ENCODE data around the gene MMEL1.
"Not testable (repeated sequence)": the region's sequence is repeated elsewhere in the genome, so short reads cannot be mapped to it uniquely, and the experiment has no call there.

MMEL1 gene

DNA sequence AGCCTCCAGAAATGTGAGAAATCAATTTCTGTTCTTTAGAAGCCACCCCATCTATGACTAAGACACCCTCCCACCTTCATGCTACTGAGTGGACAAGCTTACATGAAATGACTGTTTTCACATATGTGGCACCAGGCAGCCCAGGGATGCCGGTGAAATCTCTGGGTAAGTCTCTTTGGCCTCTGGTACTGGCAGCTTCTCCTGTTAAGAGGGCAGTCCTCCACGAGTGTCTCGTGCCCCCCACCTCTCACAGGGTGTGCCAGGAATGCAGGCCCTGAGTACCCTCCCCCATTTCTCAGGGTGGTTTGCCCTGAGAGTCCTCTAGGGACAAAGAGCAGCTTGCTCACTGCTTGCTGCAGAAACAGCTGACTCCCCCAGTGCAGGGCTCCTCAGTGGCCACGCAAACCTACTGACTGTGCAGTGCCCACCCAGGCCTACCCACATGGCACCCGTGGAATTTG lies 49.5 kb downstream of the MMEL1 start:
- no peak overlapping the region for H3K4me3 ChIP-seq (ENCODE audit: low read depth, low read length)
- no peaks in the 10 kb centered on the region for H3K27me3 ChIP-seq (replicated peaks)
- no peak for DNase-seq
- TF ChIP-seq, protein P1, sequence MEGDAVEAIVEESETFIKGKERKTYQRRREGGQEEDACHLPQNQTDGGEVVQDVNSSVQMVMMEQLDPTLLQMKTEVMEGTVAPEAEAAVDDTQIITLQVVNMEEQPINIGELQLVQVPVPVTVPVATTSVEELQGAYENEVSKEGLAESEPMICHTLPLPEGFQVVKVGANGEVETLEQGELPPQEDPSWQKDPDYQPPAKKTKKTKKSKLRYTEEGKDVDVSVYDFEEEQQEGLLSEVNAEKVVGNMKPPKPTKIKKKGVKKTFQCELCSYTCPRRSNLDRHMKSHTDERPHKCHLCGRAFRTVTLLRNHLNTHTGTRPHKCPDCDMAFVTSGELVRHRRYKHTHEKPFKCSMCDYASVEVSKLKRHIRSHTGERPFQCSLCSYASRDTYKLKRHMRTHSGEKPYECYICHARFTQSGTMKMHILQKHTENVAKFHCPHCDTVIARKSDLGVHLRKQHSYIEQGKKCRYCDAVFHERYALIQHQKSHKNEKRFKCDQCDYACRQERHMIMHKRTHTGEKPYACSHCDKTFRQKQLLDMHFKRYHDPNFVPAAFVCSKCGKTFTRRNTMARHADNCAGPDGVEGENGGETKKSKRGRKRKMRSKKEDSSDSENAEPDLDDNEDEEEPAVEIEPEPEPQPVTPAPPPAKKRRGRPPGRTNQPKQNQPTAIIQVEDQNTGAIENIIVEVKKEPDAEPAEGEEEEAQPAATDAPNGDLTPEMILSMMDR (IDR thresholded peaks at IDR 0.05; ENCODE audit: low read depth, low read length, missing control alignments): no peak
- in situ Hi-C loops (cut with HindIII; ENCODE audit: low pct_ligation_motif_present, low sequenced_read_pairs): no loop called here
- H3K27ac ChIP-seq: no peak overlapping the region
- H3K36me3 ChIP-seq (replicated peaks): no peaks in the 10 kb centered on the region

DNA sequence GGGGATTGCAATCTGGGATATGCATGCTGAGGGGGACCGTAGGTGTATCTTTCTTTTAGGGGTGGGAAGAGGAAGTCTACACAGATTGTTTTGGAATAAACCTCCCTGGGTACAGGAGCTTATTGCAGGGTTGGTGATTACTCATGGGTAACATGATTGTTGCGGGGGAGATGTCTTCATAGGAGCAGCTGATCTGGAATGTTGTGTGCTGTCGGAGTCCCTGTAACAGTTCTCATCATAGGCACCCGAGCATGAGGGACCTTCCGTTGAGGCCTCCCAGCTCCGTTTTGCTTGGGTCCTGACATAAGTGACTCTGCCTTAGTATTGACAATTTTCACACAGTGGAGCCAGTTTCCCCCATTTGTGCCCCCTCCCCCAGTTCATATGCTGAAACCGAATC lies 50.4 kb downstream of the MMEL1 start:
- DNase-seq: no peak
- Histone ChIP-seq H3K36me3 (replicated peaks) (no peaks in the 10 kb centered on the region), H3K4me3 (ENCODE audit: low read depth, low read length) (no peak overlapping the region), H3K27ac (no peak overlapping the region), H3K27me3 (replicated peaks) (no peaks in the 10 kb centered on the region)
- in situ Hi-C loops (cut with HindIII; ENCODE audit: low pct_ligation_motif_present, low sequenced_read_pairs): no loop called here
- TF ChIP-seq, protein P1 (IDR thresholded peaks at IDR 0.05; ENCODE audit: low read depth, low read length, missing control alignments): no peak

DNA sequence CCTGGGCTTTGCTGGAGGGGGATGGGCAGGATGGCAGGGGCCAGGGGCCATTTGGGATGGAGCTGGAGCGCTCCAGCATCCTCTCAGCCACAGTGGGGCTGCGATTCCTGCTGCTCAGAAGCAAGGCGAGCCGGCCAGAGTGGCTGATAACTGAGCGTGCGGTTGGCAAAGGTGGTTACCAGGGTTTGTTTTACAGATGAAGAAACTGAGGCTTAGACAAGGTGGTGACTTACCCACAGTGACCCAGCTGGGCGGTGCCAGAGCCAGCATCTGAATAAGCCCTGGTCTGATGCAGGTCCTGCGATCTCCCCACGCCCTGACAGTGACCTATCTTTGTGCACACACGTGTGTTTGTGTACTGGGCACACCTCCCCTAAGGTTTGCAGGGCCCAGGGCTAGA lies 52.1 kb downstream of the MMEL1 start:
- Histone ChIP-seq H3K4me3 (ENCODE audit: low read depth, low read length) (no peak overlapping the region), H3K27ac (no peak overlapping the region), H3K36me3 (replicated peaks) (no peaks in the 10 kb centered on the region), H3K27me3 (replicated peaks) (no peaks in the 10 kb centered on the region)
- no peak for DNase-seq
- in situ Hi-C loops (cut with HindIII; ENCODE audit: low pct_ligation_motif_present, low sequenced_read_pairs): no loop called here
- TF ChIP-seq, protein P1 (IDR thresholded peaks at IDR 0.05; ENCODE audit: low read depth, low read length, missing control alignments): no peak

DNA sequence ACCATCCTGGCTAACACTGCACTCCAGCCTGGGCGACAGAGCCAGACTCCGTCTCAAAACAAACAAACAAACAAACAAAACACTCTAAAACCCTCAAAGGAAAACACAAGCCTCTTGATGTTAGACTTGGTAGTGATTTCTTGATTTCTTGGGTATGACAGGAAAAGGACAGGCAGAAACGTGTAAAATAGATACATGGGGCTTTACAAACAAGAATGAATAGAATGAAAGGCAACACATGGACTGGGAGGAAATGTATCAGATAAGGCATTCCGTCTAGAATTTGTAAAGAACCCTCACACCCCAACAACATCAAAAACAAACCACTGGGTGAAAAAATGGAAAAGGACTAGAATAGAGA lies 54.1 kb downstream of the MMEL1 start:
- Histone ChIP-seq H3K27me3 (replicated peaks) (no peaks in the 10 kb centered on the region), H3K27ac (no peak overlapping the region), H3K4me3 (ENCODE audit: low read depth, low read length) (no peak overlapping the region), H3K36me3 (replicated peaks) (no peaks in the 10 kb centered on the region)
- in situ Hi-C loops (cut with HindIII; ENCODE audit: low pct_ligation_motif_present, low sequenced_read_pairs): no loop called here
- TF ChIP-seq, protein P1 (IDR thresholded peaks at IDR 0.05; ENCODE audit: low read depth, low read length, missing control alignments): no peak
- DNase-seq: no peak

DNA sequence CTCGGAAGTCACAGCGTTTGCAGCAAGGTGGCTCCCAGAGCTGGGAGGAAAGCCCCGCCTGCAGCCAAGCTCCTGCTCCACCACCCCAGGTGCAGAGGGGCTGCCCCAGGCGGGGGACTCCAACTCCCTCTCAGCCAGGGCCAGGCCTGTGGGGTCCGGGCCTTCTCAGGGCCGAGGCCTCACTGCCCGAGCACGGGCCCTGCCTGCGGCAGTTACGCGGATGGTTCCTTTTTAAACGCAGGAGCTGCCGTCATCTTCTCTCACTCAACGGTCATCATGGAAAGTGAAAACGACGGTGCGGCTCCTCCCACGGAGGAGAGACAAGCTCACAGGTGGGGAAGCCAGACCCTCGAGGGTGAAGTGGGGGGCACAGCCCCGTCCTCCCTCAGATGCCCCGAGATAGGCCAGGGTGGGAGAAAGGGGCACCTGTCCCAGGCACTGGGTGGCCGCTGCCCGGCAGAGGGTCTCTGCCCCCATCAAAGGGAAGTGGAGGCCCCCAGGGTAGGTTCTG lies 55.2 kb downstream of the MMEL1 start:
- H3K27ac ChIP-seq; H3K36me3 ChIP-seq (replicated peaks); DNase-seq; H3K27me3 ChIP-seq (replicated peaks); H3K4me3 ChIP-seq (ENCODE audit: low read depth, low read length); in situ Hi-C loops (cut with HindIII; ENCODE audit: low pct_ligation_motif_present, low sequenced_read_pairs): not testable (repeated sequence)

DNA sequence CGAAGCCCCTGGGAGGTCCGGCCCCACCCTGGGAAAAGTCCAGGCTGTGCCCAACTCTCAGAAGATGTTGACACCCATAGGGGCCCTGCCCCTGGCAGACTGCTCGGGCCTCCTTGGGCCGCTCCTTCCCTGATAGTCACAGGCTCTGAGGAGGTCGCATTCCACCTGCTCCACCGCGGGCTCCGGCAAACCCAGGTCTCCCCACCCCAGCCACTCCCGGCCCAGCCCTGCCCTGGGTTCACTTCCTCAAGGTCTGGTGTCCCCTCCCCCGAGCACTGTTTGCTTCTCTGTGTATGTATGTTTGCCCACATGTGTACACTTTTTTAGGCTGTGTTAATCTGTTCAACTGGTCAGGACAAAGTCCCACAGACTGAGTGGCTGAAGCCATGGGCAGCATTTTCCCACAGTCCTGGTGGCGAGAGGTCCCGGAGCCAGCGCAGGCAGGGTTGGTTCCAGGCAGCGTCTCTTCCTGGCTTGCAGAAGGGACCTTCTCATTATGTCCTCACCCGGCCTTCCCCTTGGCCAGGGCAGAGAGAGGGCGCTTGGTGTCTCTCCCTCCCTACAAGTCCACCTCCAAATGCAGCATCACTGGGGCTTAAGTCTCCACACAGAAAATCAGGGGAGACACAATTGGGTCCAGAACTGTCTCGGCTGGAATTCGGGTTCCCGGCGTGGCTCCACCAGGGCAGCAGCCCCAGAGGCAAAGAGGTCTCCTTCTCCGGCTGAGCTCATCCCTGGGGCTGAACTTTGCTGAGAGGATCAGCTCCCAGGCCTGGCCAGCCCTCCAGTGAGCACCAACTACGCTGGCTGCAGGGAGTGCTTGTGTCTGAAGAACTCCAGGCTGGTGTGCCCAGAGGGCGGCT lies 56.8 kb downstream of the MMEL1 start:
- DNase-seq: no peak
- Histone ChIP-seq H3K27ac (no peak overlapping the region), H3K27me3 (replicated peaks) (no peaks in the 10 kb centered on the region), H3K36me3 (replicated peaks) (no peaks in the 10 kb centered on the region), H3K4me3 (ENCODE audit: low read depth, low read length) (no peak overlapping the region)
- TF ChIP-seq, protein P1 (IDR thresholded peaks at IDR 0.05; ENCODE audit: low read depth, low read length, missing control alignments): no peak
- in situ Hi-C loops (cut with HindIII; ENCODE audit: low pct_ligation_motif_present, low sequenced_read_pairs): no loop called here

All from brain microvascular endothelial cell (primary cell).